Kidney capillary endothelial cell (primary cell): ENCODE data around the gene PSMD1.
"Not testable (repeated sequence)": the region's sequence is repeated elsewhere in the genome, so short reads cannot be mapped to it uniquely, and the experiment has no call there.

Experiments
- DNase-seq: peaks from one replicate; pipeline ENCODE4 v3.0.0-alpha.2; 2018; ENCODE audit warnings: low spot score

Gene PSMD1

GRCh38 chr2:231187736-231188505 is 131.3 kb downstream of the PSMD1 start:
- no peak for DNase-seq

- DNase-seq = no peak
Observed at GRCh38 chr2:231188506-231189170, 132.0 kb downstream of the PSMD1 start.

GRCh38 chr2:231189171-231189530 is 132.5 kb downstream of the PSMD1 start:
- DNase-seq = no peak

GRCh38 chr2:231189571-231190495 is 133.2 kb downstream of the PSMD1 start:
- no peak for DNase-seq

GRCh38 chr2:231190531-231191197 is 134.0 kb downstream of the PSMD1 start:
- peak; percentile 80 for DNase-seq

GRCh38 chr2:231191896-231192872 is 135.5 kb downstream of the PSMD1 start:
- peak; percentile 82 for DNase-seq

GRCh38 chr2:231193216-231193615 is 136.5 kb downstream of the PSMD1 start:
- DNase-seq = no peak

- no peak for DNase-seq
Observed at GRCh38 chr2:231196592-231196991, 139.9 kb downstream of the PSMD1 start.

- not testable (repeated sequence) for DNase-seq
Observed at GRCh38 chr2:231197196-231197595, 140.5 kb downstream of the PSMD1 start.

- DNase-seq = no peak
Observed at GRCh38 chr2:231197706-231198290, 141.1 kb downstream of the PSMD1 start.

GRCh38 chr2:231198291-231199173 is 141.9 kb downstream of the PSMD1 start, which contains the start of gene ARMC9:
Gene ARMC9 (plus strand): TSS chr2:231198631. CDS start chr2:231206239, 7,608 bp downstream.
- DNase-seq = peak; percentile 69

- DNase-seq = no peak
Observed at GRCh38 chr2:231199219-231199618, 142.6 kb downstream of the PSMD1 start.

GRCh38 chr2:231200805-231201474 is 144.3 kb downstream of the PSMD1 start:
- no peak for DNase-seq

GRCh38 chr2:231201475-231201814 is 144.8 kb downstream of the PSMD1 start:
- DNase-seq = no peak

GRCh38 chr2:231203087-231203486 is 146.4 kb downstream of the PSMD1 start:
- no peak for DNase-seq

GRCh38 chr2:231204146-231204545 is 147.5 kb downstream of the PSMD1 start:
- no peak for DNase-seq

- no peak for DNase-seq
Observed at GRCh38 chr2:231204581-231204980, 147.9 kb downstream of the PSMD1 start.

GRCh38 chr2:231207734-231208133 is 151.1 kb downstream of the PSMD1 start:
- DNase-seq = no peak

- no peak for DNase-seq
Observed at GRCh38 chr2:231210782-231211181, 154.1 kb downstream of the PSMD1 start.
